ENCODE results near the gene SLC38A10. TPM values are rescaled to one million over a fixed set of nuclear protein-coding genes. Genes with fewer than 3 reads are reported as not detected.

Gene SLC38A10
- polyA plus RNA-seq, 1 of the 3 experiments (the other 2 are of a cell fraction): 82.2 TPM

DNA sequence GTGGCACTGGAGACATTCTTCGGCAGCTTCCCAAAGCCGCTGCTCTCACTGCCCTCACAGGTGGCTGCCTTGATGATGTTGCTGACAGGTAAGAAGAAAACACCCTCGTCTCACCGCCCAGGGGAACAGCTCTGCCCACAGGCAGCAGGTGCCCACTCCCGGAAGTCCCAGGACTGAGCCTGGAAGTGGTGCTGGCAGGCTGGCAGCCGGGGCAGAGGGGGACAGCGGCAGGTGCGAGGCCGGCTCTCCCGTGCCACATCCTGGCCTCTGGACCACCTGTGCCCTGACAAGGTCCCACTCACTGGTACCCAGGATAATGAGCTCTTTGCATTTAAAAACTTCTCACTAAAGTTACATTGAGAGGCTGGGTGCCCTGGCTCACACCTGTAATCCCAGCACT, 92.8 kb downstream of the SLC38A10 start:
- ChIA-PET POLR2A (no interaction called here), CTCF (interaction anchor here (1.9 to 14.7 kb wide), 2 partner anchors 16 to 60 kb away, joined by 5 to 147 read pairs; no protein-coding TSS in a partner anchor)
- no peaks in the 10 kb centered on the region for H3K27me3 ChIP-seq (ENCODE audit: insufficient read depth)
- TF ChIP-seq NFIC (IDR thresholded peaks at IDR 0.05; ENCODE audit: borderline replicate concordance) (no peak), JUND (IDR thresholded peaks at IDR 0.05) (no peak), EZH2phosphoT487 (IDR thresholded peaks at IDR 0.05; ENCODE audit: borderline replicate concordance, low read depth) (no peak), POLR2AphosphoS5 (IDR thresholded peaks at IDR 0.05; ENCODE audit: low read depth, low read length) (no peak), TCF12 (IDR thresholded peaks at IDR 0.05) (no peak), ELF1 (IDR thresholded peaks at IDR 0.05) (no peak), PBX3 (IDR thresholded peaks at IDR 0.05) (no peak), RFX5 (IDR thresholded peaks at IDR 0.05; ENCODE audit: low read length) (no peak), USF1 (IDR thresholded peaks at IDR 0.05; ENCODE audit: borderline replicate concordance, low read depth) (no peak), GABPA (IDR thresholded peaks at IDR 0.05; ENCODE audit: low read depth) (no peak), MXI1 (IDR thresholded peaks at IDR 0.05; ENCODE audit: low read depth, low read length) (no peak), RCOR1 (IDR thresholded peaks at IDR 0.05; ENCODE audit: low read length) (no peak), YY1 (IDR thresholded peaks at IDR 0.05; ENCODE audit: low read depth) (no peak), FOXJ3 (CRISPR knock-in tag; IDR thresholded peaks at IDR 0.05) (no peak), TAF1 (IDR thresholded peaks at IDR 0.05; ENCODE audit: borderline replicate concordance, low read depth, low read length) (no peak), RXRA (IDR thresholded peaks at IDR 0.05; ENCODE audit: borderline replicate concordance, low read depth) (no peak), SMC3 (IDR thresholded peaks at IDR 0.05; ENCODE audit: low read depth, low read length) (no peak)
- TF ChIP-seq, protein P1, sequence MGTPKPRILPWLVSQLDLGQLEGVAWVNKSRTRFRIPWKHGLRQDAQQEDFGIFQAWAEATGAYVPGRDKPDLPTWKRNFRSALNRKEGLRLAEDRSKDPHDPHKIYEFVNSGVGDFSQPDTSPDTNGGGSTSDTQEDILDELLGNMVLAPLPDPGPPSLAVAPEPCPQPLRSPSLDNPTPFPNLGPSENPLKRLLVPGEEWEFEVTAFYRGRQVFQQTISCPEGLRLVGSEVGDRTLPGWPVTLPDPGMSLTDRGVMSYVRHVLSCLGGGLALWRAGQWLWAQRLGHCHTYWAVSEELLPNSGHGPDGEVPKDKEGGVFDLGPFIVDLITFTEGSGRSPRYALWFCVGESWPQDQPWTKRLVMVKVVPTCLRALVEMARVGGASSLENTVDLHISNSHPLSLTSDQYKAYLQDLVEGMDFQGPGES (IDR thresholded peaks at IDR 0.05; ENCODE audit: low read depth, low read length): no peak
- TF ChIP-seq, protein P2, sequence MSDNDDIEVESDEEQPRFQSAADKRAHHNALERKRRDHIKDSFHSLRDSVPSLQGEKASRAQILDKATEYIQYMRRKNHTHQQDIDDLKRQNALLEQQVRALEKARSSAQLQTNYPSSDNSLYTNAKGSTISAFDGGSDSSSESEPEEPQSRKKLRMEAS (IDR thresholded peaks at IDR 0.05; ENCODE audit: low read depth): no peak
- no peak overlapping the region for H3K4me2 ChIP-seq
- H3F3A ChIP-seq (replicated peaks; ENCODE audit: insufficient read depth): no peaks in the 10 kb centered on the region
- no peak overlapping the region for H3K27ac ChIP-seq (ENCODE audit: low read depth in 2 of 2, low read length in 1 of 2)
- peaks cover 0 to 3% of the 10 kb centered on the region in 2 experiments; a peak in 1 of 4 replicates for H3K4me1 ChIP-seq (ENCODE audit: control insufficient read depth in 1 of 2, insufficient read depth in 2 of 2, low read depth in 1 of 2, low read length in 1 of 2)
- no peak overlapping the region for H3K9ac ChIP-seq
- H3K4me3 ChIP-seq (ENCODE audit: low read depth in 2 of 2, low read length in 1 of 2): no peak overlapping the region
- peaks cover 5 to 24% of the 10 kb centered on the region in 2 experiments for H3K36me3 ChIP-seq (replicated peaks in 1 of 2; ENCODE audit: control insufficient read depth in 1 of 2, insufficient read depth in 2 of 2, low read length in 1 of 2)
- DNase-seq: no peak
- H3K9me3 ChIP-seq: no peaks in the 10 kb centered on the region
- no peaks in the 10 kb centered on the region; the same call in 1 of the 2 replicates for H4K20me1 ChIP-seq (ENCODE audit: insufficient read depth)
- no peaks in the 10 kb centered on the region for H3K9me2 ChIP-seq
- no peak overlapping the region for H2AFZ ChIP-seq (ENCODE audit: low read depth)
- 95% methylated on average over 6 of the region's 10 CpGs for WGBS (ENCODE audit: low lambda C conversion rate)
- no peaks in the 10 kb centered on the region for H3K79me2 ChIP-seq (ENCODE audit: insufficient read depth)

Data from SK-N-SH (cell line).